Testis (tissue), 3 donors: ENCODE results near the gene NCOR2. TPM values are rescaled to one million over a fixed set of nuclear protein-coding genes. Genes with fewer than 3 reads are reported as not detected.

ENCODE experiments used
- DNase-seq: peaks from one replicate; pipeline ENCODE4 v3.0.0-alpha.2; 2019
- H3K27ac ChIP-seq, 2 donors: fragments of 200-600 bp; sonication (generic); one replicate each; pipeline ENCODE4 v1.5.1; 2019
- H3K27me3 ChIP-seq: fragments of 200-600 bp; sonication (generic); one replicate; pipeline ENCODE4 v1.5.1; 2019
- H3K36me3 ChIP-seq: fragments of 200-600 bp; sonication (generic); one replicate; pipeline ENCODE4 v1.5.1; 2017; ENCODE audit warnings: low read depth; ENCODE audit errors: missing control alignments
- H3K4me1 ChIP-seq: fragments of 200-600 bp; sonication (generic); one replicate; pipeline ENCODE4 v1.5.1; 2019
- H3K4me3 ChIP-seq, 2 donors: fragments of 200-600 bp; sonication (generic); one replicate each; pipeline ENCODE4 v1.5.1; 2017 to 2019
- H3K9me3 ChIP-seq: fragments of 200-600 bp; sonication (generic); one replicate; pipeline ENCODE4 v1.5.1; 2017
- CTCF ChIP-seq, 3 experiments: fragments of 450-650 bp in 2 of 3; fragments of 200-600 bp in 1 of 3; sonication (generic) in 1 of 3; IDR thresholded peaks; one replicate each; pipeline ENCODE4 v1.5.1; 2016 to 2019; ENCODE audit warnings: antibody characterized with exemption in 3 of 3, mild to moderate bottlenecking in 2 of 3, moderate library complexity in 1 of 3
- POLR2A ChIP-seq: fragments of 450-650 bp; IDR thresholded peaks from one replicate; pipeline ENCODE4 v1.6.1; 2017; ENCODE audit warnings: antibody characterized with exemption, mild to moderate bottlenecking, moderate library complexity
- WGBS, 2 donors: methylation state at CpG; one replicate each; pipeline ENCODE4 v1.1.5; 2018; 5-methylcytosine and 5-hydroxymethylcytosine counted together
- intact Hi-C: fragments of 100-400 bp; cut with DNase I; formaldehyde crosslinking; loops from one replicate; pipeline ENCODE4 v1.15.1; 2023; ENCODE audit warnings: low total_unique reads
- polyA plus RNA-seq: library from polyadenylated mRNA; stranded (reverse); fragments of 350-450 nt; fragmentation: Illumina TruSeq; extraction: RNeasy Lipid Tissue Mini Kit (QIAGEN cat#74804); gene quantifications from one replicate; pipeline ENCODE4 v1.2.3, GENCODE V29; 2014; ENCODE audit warnings: low read depth, low replicate concordance; ENCODE audit not compliant: insufficient read depth
- total RNA-seq, 2 donors: library from RNA; depleted of rRNA; stranded (reverse); fragments of >200 nt; gene quantifications; one replicate each; pipeline ENCODE4 v1.2.3, GENCODE V29; 2016

The NCOR2 gene
- total and polyA plus RNA-seq, 3 donors from 2014 or later: 62.6 to 212 (median 212) TPM

- Histone ChIP-seq H3K27me3 (no peaks in the 10 kb centered on the region), H3K27ac (no peak overlapping the region), H3K9me3 (no peaks in the 10 kb centered on the region), H3K4me3 (no peak overlapping the region), H3K4me1 (peaks cover 7% of the 10 kb centered on the region), H3K36me3 (no peaks in the 10 kb centered on the region)
- DNase-seq: no peak
- 91 to 92% methylated on average over 10 of the region's 10 CpGs for WGBS, 2 donors
- intact Hi-C loops: no loop called here
- no peak for TF ChIP-seq POLR2A
- no peak for TF ChIP-seq CTCF (IDR thresholded peaks at IDR 0.05)
Observed at GRCh38 chr12:124599074-124599999, 31.9 kb upstream of the NCOR2 start.

- 96% methylated on average over 2 of the region's 2 CpGs for whole genome bisulfite sequencing, 2 donors
- TF ChIP-seq POLR2A (no peak), CTCF (IDR thresholded peaks at IDR 0.05) (no peak)
- no peak for DNase-seq
- Histone ChIP-seq H3K36me3 (no peaks in the 10 kb centered on the region), H3K4me1 (no peaks in the 10 kb centered on the region), H3K27me3 (no peaks in the 10 kb centered on the region), H3K27ac (no peak overlapping the region), H3K4me3 (no peak overlapping the region), H3K9me3 (no peaks in the 10 kb centered on the region)
- intact Hi-C loops: no loop called here
Observed at GRCh38 chr12:124597041-124597440, 29.6 kb upstream of the NCOR2 start.

- H3K27ac ChIP-seq: no peak overlapping the region
- H3K27me3 ChIP-seq: no peaks in the 10 kb centered on the region
- 91 to 92% methylated on average over 3 to 4 of the region's 4 CpGs for WGBS, 2 donors
- DNase-seq: no peak
- TF ChIP-seq CTCF (IDR thresholded peaks at IDR 0.05) (no peak), POLR2A (no peak)
- H3K4me1 ChIP-seq: no peaks in the 10 kb centered on the region
- intact Hi-C loops: no loop called here
- H3K9me3 ChIP-seq: no peaks in the 10 kb centered on the region
- H3K36me3 ChIP-seq: no peaks in the 10 kb centered on the region
- H3K4me3 ChIP-seq: no peak overlapping the region
Observed at GRCh38 chr12:124595444-124595843, 28.0 kb upstream of the NCOR2 start.

GRCh38 chr12:124594851-124595250 is 27.4 kb upstream of the NCOR2 start:
- DNase-seq: no peak
- Histone ChIP-seq H3K36me3 (no peaks in the 10 kb centered on the region), H3K27ac (no peak overlapping the region), H3K27me3 (no peaks in the 10 kb centered on the region), H3K4me3 (no peak overlapping the region), H3K4me1 (no peaks in the 10 kb centered on the region), H3K9me3 (no peaks in the 10 kb centered on the region)
- no peak for TF ChIP-seq POLR2A
- no peak for TF ChIP-seq CTCF (IDR thresholded peaks at IDR 0.05)
- WGBS, 2 donors: 90 to 97% methylated on average over 6 of the region's 6 CpGs
- intact Hi-C loops: no loop called here
